ENCODE data around the gene ARRB1.

The ARRB1 gene

GRCh38 chr11:75273411-75274391 lies 77.8 kb downstream of the ARRB1 start:
- H3K4ac ChIP-seq (ENCODE audit: low read length) = peak overlapping the region; percentile 38
- no peak overlapping the region for H4K91ac ChIP-seq (ENCODE audit: low read depth, low read length, poor library complexity)
- peak overlapping the region; percentile 71 for H3K23ac ChIP-seq (ENCODE audit: low read depth, low read length, poor library complexity)
- no peak overlapping the region for H3K27ac ChIP-seq (replicated peaks; ENCODE audit: low read length)
- H3K27me3 ChIP-seq (ENCODE audit: control insufficient read depth in 3 of 3, insufficient read depth in 3 of 3, low read depth in 1 of 3, low read length in 3 of 3) = no peaks in the 10 kb centered on the region
- H3K79me1 ChIP-seq (ENCODE audit: low read depth, low read length) = no peaks in the 10 kb centered on the region
- H2BK120ac ChIP-seq (ENCODE audit: low read depth, low read length) = no peak overlapping the region
- H3K9me3 ChIP-seq (replicated peaks in 1 of 2; ENCODE audit: control insufficient read depth in 2 of 2, insufficient read depth in 1 of 2, low read depth in 1 of 2, low read length in 2 of 2) = no peaks in the 10 kb centered on the region
- H3K36me3 ChIP-seq (replicated peaks in 1 of 2; ENCODE audit: control insufficient read depth in 2 of 2, insufficient read depth in 2 of 2, low read length in 2 of 2) = peaks cover 1 to 30% of the 10 kb centered on the region in 2 donors
- H2BK12ac ChIP-seq (ENCODE audit: low read length) = no peak overlapping the region
- no peak overlapping the region for H4K8ac ChIP-seq (ENCODE audit: low read depth, low read length)
- H2BK15ac ChIP-seq (ENCODE audit: low read length) = no peak overlapping the region
- H3K4me2 ChIP-seq (ENCODE audit: insufficient read depth, low read length, poor library complexity, severe bottlenecking) = no peak overlapping the region
- H3K18ac ChIP-seq (ENCODE audit: low read length) = peak overlapping the region; percentile 32
- DNase-seq (ENCODE audit: low spot score) = no peak
- peak overlapping the region; percentile 28 for H3K14ac ChIP-seq (ENCODE audit: low read length)
- no CpG with 5 or more reads among the region's 15 CpGs for WGBS, 2 donors (ENCODE audit: extremely low coverage in 2 of 2, insufficient read length in 2 of 2, insufficient replicate concordance in 1 of 2)
- H2AFZ ChIP-seq (ENCODE audit: low read length) = no peak overlapping the region
- no peak overlapping the region for H2BK5ac ChIP-seq (ENCODE audit: low read length)
- H3K9ac ChIP-seq (ENCODE audit: low read depth, low read length, poor library complexity) = no peak overlapping the region
- peak overlapping the region; percentile 48 for H2AK5ac ChIP-seq (ENCODE audit: low read depth, low read length)
- H3K4me1 ChIP-seq (ENCODE audit: control insufficient read depth in 2 of 2, insufficient read depth in 1 of 2, low read depth in 1 of 2, low read length in 2 of 2) = peaks cover 0 to 1% of the 10 kb centered on the region in 2 donors
- no peak overlapping the region for H3K4me3 ChIP-seq (ENCODE audit: low read length in 2 of 2)

DNA sequence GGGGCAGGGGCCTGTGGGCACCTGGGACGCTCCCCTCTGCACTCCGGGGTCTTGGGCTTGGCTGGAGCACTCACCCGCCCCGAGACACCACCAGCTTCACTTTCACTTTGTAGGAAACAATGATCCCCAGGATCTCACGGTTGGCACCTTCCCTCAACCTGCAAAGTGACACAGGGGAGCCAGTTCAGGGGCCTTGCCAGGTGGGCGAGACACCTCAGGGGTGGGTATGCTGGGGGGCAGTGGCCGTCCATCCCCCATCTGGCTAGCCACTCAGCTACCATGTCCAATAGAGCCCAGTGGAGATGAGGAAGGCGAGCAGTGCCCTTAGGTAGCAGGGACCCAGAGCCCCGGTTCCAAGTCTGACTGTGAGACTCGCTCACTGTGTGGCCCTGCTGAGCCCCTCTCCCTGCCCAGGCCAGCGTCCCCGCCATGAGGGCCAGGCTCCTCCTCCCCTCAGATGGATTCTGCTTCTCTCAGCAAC lies 78.6 kb downstream of the ARRB1 start:
- peaks cover 0 to 1% of the 10 kb centered on the region in 2 donors for H3K4me1 ChIP-seq (ENCODE audit: control insufficient read depth in 2 of 2, insufficient read depth in 1 of 2, low read depth in 1 of 2, low read length in 2 of 2)
- no peak for DNase-seq (ENCODE audit: low spot score)
- no peak overlapping the region for H3K4me3 ChIP-seq (ENCODE audit: low read length in 2 of 2)
- no CpG with 5 or more reads among the region's 12 CpGs for WGBS, 2 donors (ENCODE audit: extremely low coverage in 2 of 2, insufficient read length in 2 of 2, insufficient replicate concordance in 1 of 2)
- no peaks in the 10 kb centered on the region for H3K79me1 ChIP-seq (ENCODE audit: low read depth, low read length)
- H3K9me3 ChIP-seq (replicated peaks in 1 of 2; ENCODE audit: control insufficient read depth in 2 of 2, insufficient read depth in 1 of 2, low read depth in 1 of 2, low read length in 2 of 2) = no peaks in the 10 kb centered on the region
- no peak overlapping the region for H2AFZ ChIP-seq (ENCODE audit: low read length)
- H3K18ac ChIP-seq (ENCODE audit: low read length) = peak overlapping the region; percentile 21
- H3K23ac ChIP-seq (ENCODE audit: low read depth, low read length, poor library complexity) = peak overlapping the region; percentile 57
- no peak overlapping the region for H3K4ac ChIP-seq (ENCODE audit: low read length)
- no peak overlapping the region for H3K4me2 ChIP-seq (ENCODE audit: insufficient read depth, low read length, poor library complexity, severe bottlenecking)
- H3K36me3 ChIP-seq (replicated peaks in 1 of 2; ENCODE audit: control insufficient read depth in 2 of 2, insufficient read depth in 2 of 2, low read length in 2 of 2) = peaks cover 1 to 27% of the 10 kb centered on the region in 2 donors
- H3K14ac ChIP-seq (ENCODE audit: low read length) = peak overlapping the region; percentile 1
- no peaks in the 10 kb centered on the region for H3K27me3 ChIP-seq (ENCODE audit: control insufficient read depth in 3 of 3, insufficient read depth in 3 of 3, low read depth in 1 of 3, low read length in 3 of 3)
- H2BK5ac ChIP-seq (ENCODE audit: low read length) = no peak overlapping the region
- no peak overlapping the region for H4K91ac ChIP-seq (ENCODE audit: low read depth, low read length, poor library complexity)
- no peak overlapping the region for H3K27ac ChIP-seq (replicated peaks; ENCODE audit: low read length)
- H3K9ac ChIP-seq (ENCODE audit: low read depth, low read length, poor library complexity) = peak overlapping the region; percentile 3
- H2AK5ac ChIP-seq (ENCODE audit: low read depth, low read length) = no peak overlapping the region
- no peak overlapping the region for H2BK120ac ChIP-seq (ENCODE audit: low read depth, low read length)
- no peak overlapping the region for H4K8ac ChIP-seq (ENCODE audit: low read depth, low read length)
- H2BK12ac ChIP-seq (ENCODE audit: low read length) = no peak overlapping the region
- H2BK15ac ChIP-seq (ENCODE audit: low read length) = no peak overlapping the region

DNA sequence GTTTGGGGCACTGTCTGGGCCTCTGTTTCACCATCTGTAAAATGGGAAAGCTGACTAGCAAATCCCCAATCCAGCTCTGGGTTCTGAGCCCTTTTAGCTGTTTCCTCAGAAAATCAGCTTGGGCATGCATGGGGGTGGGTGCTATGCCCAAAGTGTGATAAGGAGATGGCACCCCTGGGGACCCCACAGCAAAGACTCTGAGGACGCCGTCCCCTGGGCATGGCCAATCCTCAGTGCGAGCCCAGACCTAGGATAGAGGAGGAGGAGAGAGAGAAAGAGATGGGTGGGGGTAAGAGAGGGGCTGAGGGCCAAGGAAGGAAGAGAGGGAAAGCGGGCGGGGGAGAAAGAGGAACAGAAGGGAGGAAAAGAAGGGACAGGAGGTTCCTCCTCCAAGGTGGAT lies 79.1 kb downstream of the ARRB1 start:
- Histone ChIP-seq H3K27ac (replicated peaks; ENCODE audit: low read length) (no peak overlapping the region), H2BK12ac (ENCODE audit: low read length) (no peak overlapping the region), H2AFZ (ENCODE audit: low read length) (no peak overlapping the region), H3K36me3 (replicated peaks in 1 of 2; ENCODE audit: control insufficient read depth in 2 of 2, insufficient read depth in 2 of 2, low read length in 2 of 2) (peaks cover 1 to 24% of the 10 kb centered on the region in 2 donors), H3K23ac (ENCODE audit: low read depth, low read length, poor library complexity) (no peak overlapping the region), H3K9ac (ENCODE audit: low read depth, low read length, poor library complexity) (no peak overlapping the region), H3K27me3 (ENCODE audit: control insufficient read depth in 3 of 3, insufficient read depth in 3 of 3, low read depth in 1 of 3, low read length in 3 of 3) (no peaks in the 10 kb centered on the region), H2BK120ac (ENCODE audit: low read depth, low read length) (no peak overlapping the region), H3K4me1 (ENCODE audit: control insufficient read depth in 2 of 2, insufficient read depth in 1 of 2, low read depth in 1 of 2, low read length in 2 of 2) (peaks cover 0 to 1% of the 10 kb centered on the region in 2 donors), H3K4ac (ENCODE audit: low read length) (no peak overlapping the region), H3K79me1 (ENCODE audit: low read depth, low read length) (no peaks in the 10 kb centered on the region), H3K14ac (ENCODE audit: low read length) (peak overlapping the region; percentile 1), H3K4me3 (ENCODE audit: low read length in 2 of 2) (no peak overlapping the region), H2AK5ac (ENCODE audit: low read depth, low read length) (no peak overlapping the region), H2BK15ac (ENCODE audit: low read length) (no peak overlapping the region), H4K91ac (ENCODE audit: low read depth, low read length, poor library complexity) (no peak overlapping the region), H2BK5ac (ENCODE audit: low read length) (no peak overlapping the region), H3K4me2 (ENCODE audit: insufficient read depth, low read length, poor library complexity, severe bottlenecking) (no peak overlapping the region), H3K9me3 (replicated peaks in 1 of 2; ENCODE audit: control insufficient read depth in 2 of 2, insufficient read depth in 1 of 2, low read depth in 1 of 2, low read length in 2 of 2) (no peaks in the 10 kb centered on the region), H3K18ac (ENCODE audit: low read length) (no peak overlapping the region), H4K8ac (ENCODE audit: low read depth, low read length) (no peak overlapping the region)
- DNase-seq (ENCODE audit: low spot score) = no peak
- WGBS, 2 donors (ENCODE audit: extremely low coverage in 2 of 2, insufficient read length in 2 of 2, insufficient replicate concordance in 1 of 2) = no CpG with 5 or more reads among the region's 5 CpGs

- H3K4me1 ChIP-seq (ENCODE audit: control insufficient read depth in 2 of 2, insufficient read depth in 1 of 2, low read depth in 1 of 2, low read length in 2 of 2) = peaks cover 0 to 1% of the 10 kb centered on the region in 2 donors
- H4K8ac ChIP-seq (ENCODE audit: low read depth, low read length) = no peak overlapping the region
- H3K36me3 ChIP-seq (replicated peaks in 1 of 2; ENCODE audit: control insufficient read depth in 2 of 2, insufficient read depth in 2 of 2, low read length in 2 of 2) = peaks cover 1 to 20% of the 10 kb centered on the region in 2 donors
- no peak overlapping the region for H3K18ac ChIP-seq (ENCODE audit: low read length)
- H2AK5ac ChIP-seq (ENCODE audit: low read depth, low read length) = no peak overlapping the region
- no peaks in the 10 kb centered on the region for H3K9me3 ChIP-seq (replicated peaks in 1 of 2; ENCODE audit: control insufficient read depth in 2 of 2, insufficient read depth in 1 of 2, low read depth in 1 of 2, low read length in 2 of 2)
- H3K4me2 ChIP-seq (ENCODE audit: insufficient read depth, low read length, poor library complexity, severe bottlenecking) = no peak overlapping the region
- no peaks in the 10 kb centered on the region for H3K27me3 ChIP-seq (ENCODE audit: control insufficient read depth in 3 of 3, insufficient read depth in 3 of 3, low read depth in 1 of 3, low read length in 3 of 3)
- H2BK120ac ChIP-seq (ENCODE audit: low read depth, low read length) = no peak overlapping the region
- no peak overlapping the region for H3K9ac ChIP-seq (ENCODE audit: low read depth, low read length, poor library complexity)
- no peak overlapping the region for H3K27ac ChIP-seq (replicated peaks; ENCODE audit: low read length)
- H2BK12ac ChIP-seq (ENCODE audit: low read length) = no peak overlapping the region
- H3K23ac ChIP-seq (ENCODE audit: low read depth, low read length, poor library complexity) = no peak overlapping the region
- H2BK5ac ChIP-seq (ENCODE audit: low read length) = no peak overlapping the region
- no peak for DNase-seq (ENCODE audit: low spot score)
- H3K79me1 ChIP-seq (ENCODE audit: low read depth, low read length) = no peaks in the 10 kb centered on the region
- no peak overlapping the region for H2AFZ ChIP-seq (ENCODE audit: low read length)
- no peak overlapping the region for H3K4ac ChIP-seq (ENCODE audit: low read length)
- no peak overlapping the region for H4K91ac ChIP-seq (ENCODE audit: low read depth, low read length, poor library complexity)
- WGBS, 2 donors (ENCODE audit: extremely low coverage in 2 of 2, insufficient read length in 2 of 2, insufficient replicate concordance in 1 of 2) = no CpG with 5 or more reads among the region's 6 CpGs
- no peak overlapping the region for H3K14ac ChIP-seq (ENCODE audit: low read length)
- no peak overlapping the region for H3K4me3 ChIP-seq (ENCODE audit: low read length in 2 of 2)
- no peak overlapping the region for H2BK15ac ChIP-seq (ENCODE audit: low read length)
Measured at GRCh38 chr11:75271730-75272129, 79.7 kb downstream of the ARRB1 start.

Measured in neuronal stem cell (in vitro differentiated cells).